ENCODE results near the gene TAF1C.

- TF ChIP-seq CTCF (conservative IDR thresholded peaks at IDR 0.05; ENCODE audit: low read depth in 2 of 2) (no peak), CREB1 (CRISPR knock-in tag; IDR thresholded peaks at IDR 0.05; ENCODE audit: low read depth) (no peak), JUNB (IDR thresholded peaks at IDR 0.05; ENCODE audit: unreplicated experiment) (no peak), EZH2 (IDR thresholded peaks at IDR 0.05; ENCODE audit: low read depth, unreplicated experiment) (no peak), EZH2phosphoT487 (IDR thresholded peaks at IDR 0.05; ENCODE audit: unreplicated experiment) (no peak), POLR2AphosphoS5 (IDR thresholded peaks at IDR 0.05; ENCODE audit: low read depth) (no peak), STAT1 (IDR thresholded peaks at IDR 0.05; ENCODE audit: unreplicated experiment) (no peak), ZNF114 (CRISPR knock-in tag; IDR thresholded peaks at IDR 0.05) (no peak), ZNF331 (CRISPR knock-in tag; IDR thresholded peaks at IDR 0.05; ENCODE audit: low read depth) (no peak), NANOG (IDR thresholded peaks at IDR 0.05; ENCODE audit: borderline replicate concordance) (no peak)
- TF ChIP-seq, protein P1, sequence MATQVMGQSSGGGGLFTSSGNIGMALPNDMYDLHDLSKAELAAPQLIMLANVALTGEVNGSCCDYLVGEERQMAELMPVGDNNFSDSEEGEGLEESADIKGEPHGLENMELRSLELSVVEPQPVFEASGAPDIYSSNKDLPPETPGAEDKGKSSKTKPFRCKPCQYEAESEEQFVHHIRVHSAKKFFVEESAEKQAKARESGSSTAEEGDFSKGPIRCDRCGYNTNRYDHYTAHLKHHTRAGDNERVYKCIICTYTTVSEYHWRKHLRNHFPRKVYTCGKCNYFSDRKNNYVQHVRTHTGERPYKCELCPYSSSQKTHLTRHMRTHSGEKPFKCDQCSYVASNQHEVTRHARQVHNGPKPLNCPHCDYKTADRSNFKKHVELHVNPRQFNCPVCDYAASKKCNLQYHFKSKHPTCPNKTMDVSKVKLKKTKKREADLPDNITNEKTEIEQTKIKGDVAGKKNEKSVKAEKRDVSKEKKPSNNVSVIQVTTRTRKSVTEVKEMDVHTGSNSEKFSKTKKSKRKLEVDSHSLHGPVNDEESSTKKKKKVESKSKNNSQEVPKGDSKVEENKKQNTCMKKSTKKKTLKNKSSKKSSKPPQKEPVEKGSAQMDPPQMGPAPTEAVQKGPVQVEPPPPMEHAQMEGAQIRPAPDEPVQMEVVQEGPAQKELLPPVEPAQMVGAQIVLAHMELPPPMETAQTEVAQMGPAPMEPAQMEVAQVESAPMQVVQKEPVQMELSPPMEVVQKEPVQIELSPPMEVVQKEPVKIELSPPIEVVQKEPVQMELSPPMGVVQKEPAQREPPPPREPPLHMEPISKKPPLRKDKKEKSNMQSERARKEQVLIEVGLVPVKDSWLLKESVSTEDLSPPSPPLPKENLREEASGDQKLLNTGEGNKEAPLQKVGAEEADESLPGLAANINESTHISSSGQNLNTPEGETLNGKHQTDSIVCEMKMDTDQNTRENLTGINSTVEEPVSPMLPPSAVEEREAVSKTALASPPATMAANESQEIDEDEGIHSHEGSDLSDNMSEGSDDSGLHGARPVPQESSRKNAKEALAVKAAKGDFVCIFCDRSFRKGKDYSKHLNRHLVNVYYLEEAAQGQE (IDR thresholded peaks at IDR 0.05; ENCODE audit: unreplicated experiment), result no peak
- TF ChIP-seq, protein P2, sequence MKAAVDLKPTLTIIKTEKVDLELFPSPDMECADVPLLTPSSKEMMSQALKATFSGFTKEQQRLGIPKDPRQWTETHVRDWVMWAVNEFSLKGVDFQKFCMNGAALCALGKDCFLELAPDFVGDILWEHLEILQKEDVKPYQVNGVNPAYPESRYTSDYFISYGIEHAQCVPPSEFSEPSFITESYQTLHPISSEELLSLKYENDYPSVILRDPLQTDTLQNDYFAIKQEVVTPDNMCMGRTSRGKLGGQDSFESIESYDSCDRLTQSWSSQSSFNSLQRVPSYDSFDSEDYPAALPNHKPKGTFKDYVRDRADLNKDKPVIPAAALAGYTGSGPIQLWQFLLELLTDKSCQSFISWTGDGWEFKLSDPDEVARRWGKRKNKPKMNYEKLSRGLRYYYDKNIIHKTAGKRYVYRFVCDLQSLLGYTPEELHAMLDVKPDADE (IDR thresholded peaks at IDR 0.05), result no peak
- TF ChIP-seq, protein P3, sequence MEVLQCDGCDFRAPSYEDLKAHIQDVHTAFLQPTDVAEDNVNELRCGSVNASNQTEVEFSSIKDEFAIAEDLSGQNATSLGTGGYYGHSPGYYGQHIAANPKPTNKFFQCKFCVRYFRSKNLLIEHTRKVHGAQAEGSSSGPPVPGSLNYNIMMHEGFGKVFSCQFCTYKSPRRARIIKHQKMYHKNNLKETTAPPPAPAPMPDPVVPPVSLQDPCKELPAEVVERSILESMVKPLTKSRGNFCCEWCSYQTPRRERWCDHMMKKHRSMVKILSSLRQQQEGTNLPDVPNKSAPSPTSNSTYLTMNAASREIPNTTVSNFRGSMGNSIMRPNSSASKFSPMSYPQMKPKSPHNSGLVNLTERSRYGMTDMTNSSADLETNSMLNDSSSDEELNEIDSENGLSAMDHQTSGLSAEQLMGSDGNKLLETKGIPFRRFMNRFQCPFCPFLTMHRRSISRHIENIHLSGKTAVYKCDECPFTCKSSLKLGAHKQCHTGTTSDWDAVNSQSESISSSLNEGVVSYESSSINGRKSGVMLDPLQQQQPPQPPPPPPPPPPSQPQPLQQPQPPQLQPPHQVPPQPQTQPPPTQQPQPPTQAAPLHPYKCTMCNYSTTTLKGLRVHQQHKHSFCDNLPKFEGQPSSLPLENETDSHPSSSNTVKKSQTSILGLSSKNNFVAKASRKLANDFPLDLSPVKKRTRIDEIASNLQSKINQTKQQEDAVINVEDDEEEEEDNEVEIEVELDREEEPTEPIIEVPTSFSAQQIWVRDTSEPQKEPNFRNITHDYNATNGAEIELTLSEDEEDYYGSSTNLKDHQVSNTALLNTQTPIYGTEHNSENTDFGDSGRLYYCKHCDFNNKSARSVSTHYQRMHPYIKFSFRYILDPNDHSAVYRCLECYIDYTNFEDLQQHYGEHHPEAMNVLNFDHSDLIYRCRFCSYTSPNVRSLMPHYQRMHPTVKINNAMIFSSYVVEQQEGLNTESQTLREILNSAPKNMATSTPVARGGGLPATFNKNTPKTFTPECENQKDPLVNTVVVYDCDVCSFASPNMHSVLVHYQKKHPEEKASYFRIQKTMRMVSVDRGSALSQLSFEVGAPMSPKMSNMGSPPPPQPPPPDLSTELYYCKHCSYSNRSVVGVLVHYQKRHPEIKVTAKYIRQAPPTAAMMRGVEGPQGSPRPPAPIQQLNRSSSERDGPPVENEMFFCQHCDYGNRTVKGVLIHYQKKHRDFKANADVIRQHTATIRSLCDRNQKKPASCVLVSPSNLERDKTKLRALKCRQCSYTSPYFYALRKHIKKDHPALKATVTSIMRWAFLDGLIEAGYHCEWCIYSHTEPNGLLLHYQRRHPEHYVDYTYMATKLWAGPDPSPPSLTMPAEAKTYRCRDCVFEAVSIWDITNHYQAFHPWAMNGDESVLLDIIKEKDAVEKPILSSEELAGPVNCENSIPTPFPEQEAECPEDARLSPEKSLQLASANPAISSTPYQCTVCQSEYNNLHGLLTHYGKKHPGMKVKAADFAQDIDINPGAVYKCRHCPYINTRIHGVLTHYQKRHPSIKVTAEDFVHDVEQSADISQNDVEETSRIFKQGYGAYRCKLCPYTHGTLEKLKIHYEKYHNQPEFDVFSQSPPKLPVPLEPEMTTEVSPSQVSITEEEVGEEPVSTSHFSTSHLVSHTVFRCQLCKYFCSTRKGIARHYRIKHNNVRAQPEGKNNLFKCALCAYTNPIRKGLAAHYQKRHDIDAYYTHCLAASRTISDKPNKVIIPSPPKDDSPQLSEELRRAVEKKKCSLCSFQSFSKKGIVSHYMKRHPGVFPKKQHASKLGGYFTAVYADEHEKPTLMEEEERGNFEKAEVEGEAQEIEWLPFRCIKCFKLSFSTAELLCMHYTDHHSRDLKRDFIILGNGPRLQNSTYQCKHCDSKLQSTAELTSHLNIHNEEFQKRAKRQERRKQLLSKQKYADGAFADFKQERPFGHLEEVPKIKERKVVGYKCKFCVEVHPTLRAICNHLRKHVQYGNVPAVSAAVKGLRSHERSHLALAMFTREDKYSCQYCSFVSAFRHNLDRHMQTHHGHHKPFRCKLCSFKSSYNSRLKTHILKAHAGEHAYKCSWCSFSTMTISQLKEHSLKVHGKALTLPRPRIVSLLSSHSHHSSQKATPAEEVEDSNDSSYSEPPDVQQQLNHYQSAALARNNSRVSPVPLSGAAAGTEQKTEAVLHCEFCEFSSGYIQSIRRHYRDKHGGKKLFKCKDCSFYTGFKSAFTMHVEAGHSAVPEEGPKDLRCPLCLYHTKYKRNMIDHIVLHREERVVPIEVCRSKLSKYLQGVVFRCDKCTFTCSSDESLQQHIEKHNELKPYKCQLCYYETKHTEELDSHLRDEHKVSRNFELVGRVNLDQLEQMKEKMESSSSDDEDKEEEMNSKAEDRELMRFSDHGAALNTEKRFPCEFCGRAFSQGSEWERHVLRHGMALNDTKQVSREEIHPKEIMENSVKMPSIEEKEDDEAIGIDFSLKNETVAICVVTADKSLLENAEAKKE (CRISPR knock-in tag; IDR thresholded peaks at IDR 0.05), result no peak
Observed at GRCh38 chr16:84195201-84196093, 8.6 kb upstream of the TAF1C start.

Data from GM23338 (cell line).